Lower leg skin (tissue), 3 donors: Measurements from ENCODE around the gene URI1.

Experiments used
- CTCF ChIP-seq, 3 donors: fragments of 450-650 bp; IDR thresholded peaks; one replicate each; pipeline ENCODE4 v1.5.1; 2016; ENCODE audit warnings: antibody characterized with exemption in 3 of 3, mild to moderate bottlenecking in 3 of 3, moderate library complexity in 2 of 3
- POLR2A ChIP-seq, 2 donors: fragments of 450-650 bp; IDR thresholded peaks; one replicate each; pipeline ENCODE4 v1.6.1; 2016 to 2017; ENCODE audit warnings: antibody characterized with exemption in 2 of 2, mild to moderate bottlenecking in 1 of 2, moderate library complexity in 1 of 2

DNA sequence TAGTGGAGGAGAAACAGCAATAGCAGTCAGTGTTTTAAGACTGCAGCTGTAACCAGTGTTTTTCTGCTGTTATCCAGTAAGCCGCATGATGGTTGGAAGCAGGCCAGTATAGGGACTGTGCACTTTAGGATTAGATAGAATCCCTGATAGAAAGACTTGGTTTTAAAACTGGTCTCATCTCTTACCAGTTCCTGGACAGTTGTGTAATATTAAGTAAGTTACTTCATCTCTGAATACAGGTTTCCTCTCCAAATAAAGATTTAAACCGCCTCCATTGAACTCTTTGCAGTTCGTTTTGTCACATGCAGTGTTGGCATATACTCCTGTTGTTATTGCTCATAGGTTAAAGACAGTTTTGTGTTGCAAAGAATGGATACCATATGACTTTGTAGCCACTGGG, 25.6 kb downstream of the URI1 start:
- TF ChIP-seq CTCF (IDR thresholded peaks at IDR 0.05) (no peak), POLR2A (IDR thresholded peaks at IDR 0.05) (no peak)
